Ecto neural progenitor cell (in vitro differentiated cells): ENCODE results near the gene SKIC2.

Experiments
- DNase-seq: peaks from one replicate; pipeline ENCODE4 v3.0.0-alpha.2; 2018; ENCODE audit warnings: low spot score

Gene SKIC2

GRCh38 chr6:31945507-31946369 is 13.2 kb upstream of the SKIC2 start, which contains the start of gene CFB:
Gene CFB, plus strand, starts transcription at chr6:31946095. Its CDS starts 127 bp downstream, at chr6:31946222.
- DNase-seq, result no peak

GRCh38 chr6:31946370-31946885 is 12.5 kb upstream of the SKIC2 start:
- no peak for DNase-seq

GRCh38 chr6:31947070-31947675 is 11.8 kb upstream of the SKIC2 start:
- no peak for DNase-seq

- no peak for DNase-seq
Measured at GRCh38 chr6:31947864-31948263, 11.1 kb upstream of the SKIC2 start.

- DNase-seq, result no peak
Measured at GRCh38 chr6:31948306-31948705, 10.7 kb upstream of the SKIC2 start.

GRCh38 chr6:31948753-31949413 is 10.1 kb upstream of the SKIC2 start:
- DNase-seq, result no peak

GRCh38 chr6:31949926-31950548 is 8.9 kb upstream of the SKIC2 start:
- no peak for DNase-seq

- DNase-seq, result peak; percentile 70
Measured at GRCh38 chr6:31952140-31952805, 6.7 kb upstream of the SKIC2 start.

GRCh38 chr6:31952890-31953289 is 6.1 kb upstream of the SKIC2 start:
- DNase-seq, result no peak

- no peak for DNase-seq
Measured at GRCh38 chr6:31954511-31954910, 4.5 kb upstream of the SKIC2 start.

- no peak for DNase-seq
Measured at GRCh38 chr6:31956796-31957195, 2.2 kb upstream of the SKIC2 start.

- no peak for DNase-seq
Measured at GRCh38 chr6:31958412-31958740, 599 bp upstream of the SKIC2 start.

GRCh38 chr6:31961616-31962015 is 2.6 kb downstream of the SKIC2 start:
- DNase-seq, result no peak

- DNase-seq, result no peak
Measured at GRCh38 chr6:31963921-31964320, 4.9 kb downstream of the SKIC2 start.

- DNase-seq, result no peak
Measured at GRCh38 chr6:31965700-31966099, 6.7 kb downstream of the SKIC2 start.

- no peak for DNase-seq
Measured at GRCh38 chr6:31966506-31966905, 7.5 kb downstream of the SKIC2 start.

GRCh38 chr6:31966997-31967925 is 8.3 kb downstream of the SKIC2 start:
- DNase-seq, result no peak

GRCh38 chr6:31967926-31968320 is 8.9 kb downstream of the SKIC2 start:
- no peak for DNase-seq

GRCh38 chr6:31968326-31968725 is 9.4 kb downstream of the SKIC2 start:
- no peak for DNase-seq

GRCh38 chr6:31968791-31969711 is 10.1 kb downstream of the SKIC2 start:
- DNase-seq, result no peak
